Neural progenitor cell (in vitro differentiated cells): ENCODE measurements around the gene TMTC3.

ENCODE experiments used
- EZH2 ChIP-seq: fragments of 200-600 bp; sonication (generic); IDR thresholded peaks from 2 replicates; pipeline ENCODE4 v1.6.1; 2017; ENCODE audit warnings: antibody characterized with exemption, mild to moderate bottlenecking, moderate library complexity
- EZH2phosphoT487 ChIP-seq: fragments of 200-600 bp; sonication (generic); IDR thresholded peaks from 2 replicates; pipeline ENCODE4 v1.6.1; 2017; ENCODE audit warnings: antibody characterized with exemption
- TF ChIP-seq, protein P1 (sequence below): fragments of 200-600 bp; sonication (generic); IDR thresholded peaks from 2 replicates; pipeline ENCODE4 v1.5.1; 2017; ENCODE audit warnings: antibody characterized with exemption, mild to moderate bottlenecking

DNA sequence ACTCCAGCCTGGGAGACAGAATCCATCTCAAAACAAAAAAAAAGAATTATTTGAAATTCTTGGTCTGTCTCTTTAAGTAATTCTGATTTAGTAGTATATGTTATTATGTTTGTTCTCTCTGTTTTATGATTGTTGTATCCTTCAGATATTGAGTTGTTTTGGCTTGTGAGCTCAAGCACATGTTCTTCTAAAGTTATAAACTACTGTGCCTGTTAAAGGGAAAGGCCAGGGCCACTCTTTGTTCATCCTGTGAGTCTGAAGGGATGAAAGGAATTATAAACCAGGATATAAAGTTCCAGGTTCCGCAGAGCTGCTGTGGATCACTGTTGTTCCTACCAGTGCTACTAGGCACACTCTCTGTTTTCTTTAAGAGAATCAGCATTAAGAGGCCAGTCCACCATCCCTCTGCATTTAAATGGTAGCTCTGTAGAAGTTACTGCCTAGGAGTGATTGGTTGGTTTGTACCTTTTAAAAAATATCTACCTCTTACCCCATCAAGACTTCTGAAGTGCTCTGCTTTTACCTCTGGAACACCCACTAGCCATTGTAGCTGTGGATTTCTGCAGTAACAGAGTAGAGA, 14.1 kb downstream of the TMTC3 start:
- TF ChIP-seq, protein P1, sequence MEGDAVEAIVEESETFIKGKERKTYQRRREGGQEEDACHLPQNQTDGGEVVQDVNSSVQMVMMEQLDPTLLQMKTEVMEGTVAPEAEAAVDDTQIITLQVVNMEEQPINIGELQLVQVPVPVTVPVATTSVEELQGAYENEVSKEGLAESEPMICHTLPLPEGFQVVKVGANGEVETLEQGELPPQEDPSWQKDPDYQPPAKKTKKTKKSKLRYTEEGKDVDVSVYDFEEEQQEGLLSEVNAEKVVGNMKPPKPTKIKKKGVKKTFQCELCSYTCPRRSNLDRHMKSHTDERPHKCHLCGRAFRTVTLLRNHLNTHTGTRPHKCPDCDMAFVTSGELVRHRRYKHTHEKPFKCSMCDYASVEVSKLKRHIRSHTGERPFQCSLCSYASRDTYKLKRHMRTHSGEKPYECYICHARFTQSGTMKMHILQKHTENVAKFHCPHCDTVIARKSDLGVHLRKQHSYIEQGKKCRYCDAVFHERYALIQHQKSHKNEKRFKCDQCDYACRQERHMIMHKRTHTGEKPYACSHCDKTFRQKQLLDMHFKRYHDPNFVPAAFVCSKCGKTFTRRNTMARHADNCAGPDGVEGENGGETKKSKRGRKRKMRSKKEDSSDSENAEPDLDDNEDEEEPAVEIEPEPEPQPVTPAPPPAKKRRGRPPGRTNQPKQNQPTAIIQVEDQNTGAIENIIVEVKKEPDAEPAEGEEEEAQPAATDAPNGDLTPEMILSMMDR, result no peak
- TF ChIP-seq EZH2 (no peak), EZH2phosphoT487 (no peak)
